HepG2 (cell line): ENCODE measurements around the gene KRT14. TPM values are rescaled to one million over a fixed set of nuclear protein-coding genes. Genes with fewer than 3 reads are reported as not detected.

Experiments used
- ADNP ChIP-seq: sonication (generic); formaldehyde crosslinking; IDR thresholded peaks from 2 replicates; pipeline ENCODE4 v1.4.0; 2020; ENCODE audit warnings: missing genetic modification reagents
- BRD4 ChIP-seq: sonication (generic); formaldehyde crosslinking; IDR thresholded peaks from 2 replicates; pipeline ENCODE4 v1.4.0; 2020; ENCODE audit warnings: missing genetic modification reagents
- HDAC1 ChIP-seq: sonication (generic); formaldehyde crosslinking; IDR thresholded peaks from 2 replicates; pipeline ENCODE4 v1.5.1; 2020; ENCODE audit warnings: mild to moderate bottlenecking, missing genetic modification reagents
- HINFP ChIP-seq: sonication (generic); formaldehyde crosslinking; IDR thresholded peaks from 2 replicates; pipeline ENCODE4 v1.4.0; 2020; ENCODE audit warnings: low read depth, mild to moderate bottlenecking, missing genetic modification reagents
- HMGXB3 ChIP-seq: sonication (generic); formaldehyde crosslinking; IDR thresholded peaks from 2 replicates; pipeline ENCODE4 v1.4.0; 2020; ENCODE audit warnings: missing genetic modification reagents, borderline replicate concordance
- IRX3 ChIP-seq: sonication (generic); formaldehyde crosslinking; IDR thresholded peaks from 2 replicates; pipeline ENCODE4 v1.8.1; 2023; ENCODE audit warnings: mild to moderate bottlenecking, low read depth, missing genetic modification reagents, borderline replicate concordance
- RAD51 ChIP-seq: fragments of 450-650 bp; IDR thresholded peaks from 2 replicates; pipeline ENCODE4 v1.6.1; 2016; ENCODE audit warnings: borderline replicate concordance
- USF2 ChIP-seq, 2 experiments: sonication (generic) in 1 of 2; formaldehyde crosslinking in 1 of 2; IDR thresholded peaks; 2 replicates each; pipeline versions ENCODE4 v1.5.1 to v1.6.1; 2011 to 2020; ENCODE audit warnings: borderline replicate concordance in 1 of 2, low read depth in 1 of 2, low read length in 1 of 2, mild to moderate bottlenecking in 1 of 2, missing genetic modification reagents in 1 of 2, moderate library complexity in 1 of 2
- ZNF343 ChIP-seq: sonication (generic); formaldehyde crosslinking; IDR thresholded peaks from 2 replicates; pipeline ENCODE4 v1.4.0; 2020; ENCODE audit warnings: mild to moderate bottlenecking, missing genetic modification reagents
- ZNF703 ChIP-seq: sonication (generic); formaldehyde crosslinking; IDR thresholded peaks from 2 replicates; pipeline ENCODE4 v1.5.1; 2020; ENCODE audit warnings: missing genetic modification reagents, mild to moderate bottlenecking, moderate library complexity, borderline replicate concordance
- polyA plus RNA-seq, 8 experiments: library from polyadenylated mRNA; depleted of rRNA in 3 of 8; stranded (reverse) in 7 of 8; unstranded in 1 of 8; fragments of >200 nt; fragmentation: Illumina TruSeq in 4 of 8; extraction: Trizol in 4 of 8; gene quantifications; 2 replicates each; pipeline versions ENCODE4 v1.2.1 to v1.2.3, GENCODE V29; 2011 to 2016; ENCODE audit warnings: low read depth in 4 of 8, missing spikeins in 1 of 8, mixed read lengths in 1 of 8; ENCODE audit not compliant: insufficient read depth in 1 of 8
- total RNA-seq, 5 experiments: library from RNA; depleted of rRNA; stranded (reverse); fragments of >200 nt; fragmentation: Illumina TruSeq; extraction: Trizol; gene quantifications; 2 replicates each; pipeline ENCODE4 v1.2.3, GENCODE V29; 2016; ENCODE audit warnings: low read depth in 1 of 5
- TF ChIP-seq, protein P1 (sequence below): sonication (generic); formaldehyde crosslinking; IDR thresholded peaks from 2 replicates; pipeline ENCODE4 v1.5.1; 2020; ENCODE audit warnings: mild to moderate bottlenecking, moderate library complexity, missing genetic modification reagents
- TF ChIP-seq, protein P2 (sequence below): sonication (generic); formaldehyde crosslinking; IDR thresholded peaks from 2 replicates; pipeline ENCODE4 v1.8.1; 2022; ENCODE audit warnings: low read depth, mild to moderate bottlenecking, missing genetic modification reagents
- TF ChIP-seq, protein P3 (sequence below): sonication (generic); formaldehyde crosslinking; IDR thresholded peaks from 2 replicates; pipeline ENCODE4 v1.5.1; 2020; ENCODE audit warnings: missing genetic modification reagents, mild to moderate bottlenecking, borderline replicate concordance

Gene KRT14
- total and polyA plus RNA-seq, 2 of the 13 experiments (the other 11 are each of a cell fraction or from before 2014, with no cell fraction given): 0.09 TPM; not detected in 1

DNA sequence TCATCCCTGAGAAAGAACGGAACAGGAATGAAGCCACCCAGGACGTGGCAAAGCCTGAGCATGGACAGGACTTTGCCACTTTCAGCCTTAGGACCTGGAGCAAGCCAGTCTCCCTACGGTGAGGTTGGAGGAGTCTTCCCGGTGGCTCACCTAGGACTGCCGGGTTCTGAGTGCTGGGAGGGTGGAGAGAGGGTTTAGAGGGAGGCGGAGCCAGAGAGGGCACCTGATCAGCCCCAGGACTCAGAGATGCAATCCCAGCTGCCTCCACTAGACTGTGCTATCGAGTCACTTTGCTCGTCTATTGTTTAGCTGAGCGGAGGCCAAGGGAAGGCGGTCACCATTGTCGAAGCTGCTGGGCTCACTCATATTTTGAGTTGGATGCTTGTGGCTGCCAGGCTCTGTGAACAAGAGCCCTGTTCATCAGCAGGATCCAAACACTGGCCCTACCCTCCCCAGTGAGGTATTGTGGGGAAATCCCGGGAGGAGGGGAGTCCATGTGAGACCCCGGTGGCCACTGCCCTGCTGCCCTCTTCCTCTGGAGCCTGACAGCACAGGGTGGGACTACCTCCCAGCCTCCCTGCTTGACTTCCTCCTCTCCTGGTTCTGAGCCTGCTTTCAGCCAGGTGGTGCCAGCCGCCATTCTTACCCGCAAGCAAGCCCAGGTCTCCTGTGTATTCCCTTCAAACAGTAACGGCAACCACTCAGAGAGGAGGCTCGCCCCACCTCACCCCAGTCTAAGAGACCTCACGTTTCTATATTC is 7.0 kb downstream of the KRT14 start (continued):
- TF ChIP-seq, protein P1, sequence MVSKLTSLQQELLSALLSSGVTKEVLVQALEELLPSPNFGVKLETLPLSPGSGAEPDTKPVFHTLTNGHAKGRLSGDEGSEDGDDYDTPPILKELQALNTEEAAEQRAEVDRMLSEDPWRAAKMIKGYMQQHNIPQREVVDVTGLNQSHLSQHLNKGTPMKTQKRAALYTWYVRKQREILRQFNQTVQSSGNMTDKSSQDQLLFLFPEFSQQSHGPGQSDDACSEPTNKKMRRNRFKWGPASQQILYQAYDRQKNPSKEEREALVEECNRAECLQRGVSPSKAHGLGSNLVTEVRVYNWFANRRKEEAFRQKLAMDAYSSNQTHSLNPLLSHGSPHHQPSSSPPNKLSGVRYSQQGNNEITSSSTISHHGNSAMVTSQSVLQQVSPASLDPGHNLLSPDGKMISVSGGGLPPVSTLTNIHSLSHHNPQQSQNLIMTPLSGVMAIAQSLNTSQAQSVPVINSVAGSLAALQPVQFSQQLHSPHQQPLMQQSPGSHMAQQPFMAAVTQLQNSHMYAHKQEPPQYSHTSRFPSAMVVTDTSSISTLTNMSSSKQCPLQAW (CRISPR knock-in tag): no peak
- TF ChIP-seq HDAC1 (CRISPR knock-in tag): no peak
- TF ChIP-seq, protein P2, sequence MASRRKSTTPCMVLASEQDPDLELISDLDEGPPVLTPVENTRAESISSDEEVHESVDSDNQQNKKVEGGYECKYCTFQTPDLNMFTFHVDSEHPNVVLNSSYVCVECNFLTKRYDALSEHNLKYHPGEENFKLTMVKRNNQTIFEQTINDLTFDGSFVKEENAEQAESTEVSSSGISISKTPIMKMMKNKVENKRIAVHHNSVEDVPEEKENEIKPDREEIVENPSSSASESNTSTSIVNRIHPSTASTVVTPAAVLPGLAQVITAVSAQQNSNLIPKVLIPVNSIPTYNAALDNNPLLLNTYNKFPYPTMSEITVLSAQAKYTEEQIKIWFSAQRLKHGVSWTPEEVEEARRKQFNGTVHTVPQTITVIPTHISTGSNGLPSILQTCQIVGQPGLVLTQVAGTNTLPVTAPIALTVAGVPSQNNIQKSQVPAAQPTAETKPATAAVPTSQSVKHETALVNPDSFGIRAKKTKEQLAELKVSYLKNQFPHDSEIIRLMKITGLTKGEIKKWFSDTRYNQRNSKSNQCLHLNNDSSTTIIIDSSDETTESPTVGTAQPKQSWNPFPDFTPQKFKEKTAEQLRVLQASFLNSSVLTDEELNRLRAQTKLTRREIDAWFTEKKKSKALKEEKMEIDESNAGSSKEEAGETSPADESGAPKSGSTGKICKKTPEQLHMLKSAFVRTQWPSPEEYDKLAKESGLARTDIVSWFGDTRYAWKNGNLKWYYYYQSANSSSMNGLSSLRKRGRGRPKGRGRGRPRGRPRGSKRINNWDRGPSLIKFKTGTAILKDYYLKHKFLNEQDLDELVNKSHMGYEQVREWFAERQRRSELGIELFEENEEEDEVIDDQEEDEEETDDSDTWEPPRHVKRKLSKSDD (CRISPR knock-in tag): no peak
- TF ChIP-seq IRX3: no peak
- TF ChIP-seq, protein P3, sequence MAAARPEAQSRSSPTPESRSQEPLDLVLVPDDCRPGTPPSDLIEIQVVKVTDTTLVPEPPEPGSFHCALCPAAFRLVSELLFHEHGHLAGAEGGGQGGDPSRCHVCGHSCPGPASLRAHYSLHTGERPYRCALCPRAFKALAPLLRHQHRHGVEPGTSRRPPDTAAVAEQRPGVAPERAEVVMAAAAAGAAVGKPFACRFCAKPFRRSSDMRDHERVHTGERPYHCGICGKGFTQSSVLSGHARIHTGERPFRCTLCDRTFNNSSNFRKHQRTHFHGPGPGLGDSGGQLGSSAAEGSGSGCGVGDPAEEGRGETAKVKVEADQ (CRISPR knock-in tag): no peak
- TF ChIP-seq USF2 (IDR thresholded peaks at IDR 0.05; ENCODE audit: low read depth, low read length): peak; percentile 61; the same call in 1 of the 2 replicates
- peak; percentile 50; the same call in 1 of the 2 replicates for TF ChIP-seq USF2 (CRISPR knock-in tag; IDR thresholded peaks at IDR 0.05; ENCODE audit: borderline replicate concordance)
- TF ChIP-seq ZNF343 (CRISPR knock-in tag): no peak
- peak; percentile 40; the same call in 1 of the 2 replicates for TF ChIP-seq HMGXB3 (CRISPR knock-in tag)
- no peak for TF ChIP-seq ADNP (CRISPR knock-in tag)
- no peak for TF ChIP-seq BRD4 (CRISPR knock-in tag)
- no peak for TF ChIP-seq RAD51
- no peak for TF ChIP-seq HINFP (CRISPR knock-in tag)
- no peak for TF ChIP-seq ZNF703 (CRISPR knock-in tag)
